ENCODE data around the gene KRTAP10-3. TPM values are rescaled to one million over a fixed set of nuclear protein-coding genes. Genes with fewer than 3 reads are reported as not detected.
"Not testable (repeated sequence)": the region's sequence is repeated elsewhere in the genome, so short reads cannot be mapped to it uniquely, and the experiment has no call there.

The KRTAP10-3 gene
- total RNA-seq, 1 donor from 2014 or later = not detected

DNA sequence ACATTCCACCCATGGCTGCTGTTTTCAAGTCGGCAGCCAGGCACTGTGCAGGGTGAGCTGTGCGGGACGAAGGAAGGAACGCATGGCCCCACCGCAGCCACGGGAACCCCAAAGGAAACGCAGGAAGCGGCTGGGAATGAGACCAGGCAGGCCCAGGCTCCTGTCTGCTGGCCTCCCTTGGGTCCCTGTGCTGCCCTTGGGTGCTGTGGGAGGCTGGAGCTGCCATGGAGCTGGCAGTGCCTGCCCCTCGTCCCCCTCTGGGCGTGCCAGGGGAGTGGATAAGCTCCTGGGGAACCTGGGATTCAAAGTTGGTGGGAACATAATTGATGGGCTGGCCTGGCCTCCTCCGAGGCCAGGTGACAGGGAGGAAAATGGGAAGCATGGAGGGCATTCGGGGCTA lies 9.7 kb upstream of the KRTAP10-3 start:
- TF ChIP-seq, protein P1, sequence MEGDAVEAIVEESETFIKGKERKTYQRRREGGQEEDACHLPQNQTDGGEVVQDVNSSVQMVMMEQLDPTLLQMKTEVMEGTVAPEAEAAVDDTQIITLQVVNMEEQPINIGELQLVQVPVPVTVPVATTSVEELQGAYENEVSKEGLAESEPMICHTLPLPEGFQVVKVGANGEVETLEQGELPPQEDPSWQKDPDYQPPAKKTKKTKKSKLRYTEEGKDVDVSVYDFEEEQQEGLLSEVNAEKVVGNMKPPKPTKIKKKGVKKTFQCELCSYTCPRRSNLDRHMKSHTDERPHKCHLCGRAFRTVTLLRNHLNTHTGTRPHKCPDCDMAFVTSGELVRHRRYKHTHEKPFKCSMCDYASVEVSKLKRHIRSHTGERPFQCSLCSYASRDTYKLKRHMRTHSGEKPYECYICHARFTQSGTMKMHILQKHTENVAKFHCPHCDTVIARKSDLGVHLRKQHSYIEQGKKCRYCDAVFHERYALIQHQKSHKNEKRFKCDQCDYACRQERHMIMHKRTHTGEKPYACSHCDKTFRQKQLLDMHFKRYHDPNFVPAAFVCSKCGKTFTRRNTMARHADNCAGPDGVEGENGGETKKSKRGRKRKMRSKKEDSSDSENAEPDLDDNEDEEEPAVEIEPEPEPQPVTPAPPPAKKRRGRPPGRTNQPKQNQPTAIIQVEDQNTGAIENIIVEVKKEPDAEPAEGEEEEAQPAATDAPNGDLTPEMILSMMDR (IDR thresholded peaks at IDR 0.05; ENCODE audit: insufficient read depth, low read length, poor library complexity, severe bottlenecking) = no peak
- no peaks in the 10 kb centered on the region for H3K36me3 ChIP-seq (ENCODE audit: control insufficient read depth, insufficient read depth, low read length)
- no peak for DNase-seq (ENCODE audit: low read depth)

DNA sequence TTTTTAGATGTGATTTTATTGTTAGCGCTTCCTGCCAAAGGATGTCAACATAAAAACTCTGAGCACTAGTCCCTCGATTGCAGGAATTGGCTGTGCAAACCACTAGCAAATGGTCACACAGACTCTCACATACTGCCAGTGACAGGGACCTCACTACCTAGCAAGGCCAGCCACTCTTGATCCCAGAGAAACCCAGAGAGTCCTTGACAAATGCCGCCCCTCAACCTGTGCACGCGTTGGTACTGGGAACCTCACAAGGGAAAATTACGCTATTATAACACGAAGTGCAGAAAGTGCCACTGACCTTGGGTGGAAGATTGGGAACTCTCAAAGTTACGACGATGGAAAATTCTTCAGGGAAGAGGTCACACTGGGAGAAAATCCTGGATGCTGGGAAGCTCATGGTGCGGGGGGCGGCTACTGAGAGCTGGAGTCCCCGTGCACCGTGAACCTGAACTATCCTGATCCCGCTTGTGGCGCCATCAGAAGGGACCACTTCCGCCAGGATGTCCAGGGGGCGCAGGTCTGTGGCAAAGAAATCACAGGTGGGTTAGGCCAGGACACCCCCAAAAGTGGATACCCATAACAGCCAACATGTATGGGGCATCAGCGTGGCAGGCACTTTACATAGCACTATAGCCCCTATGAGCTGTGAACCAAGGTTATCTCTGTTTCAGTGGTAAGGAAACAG lies 9.0 kb upstream of the KRTAP10-3 start:
- TF ChIP-seq, protein P1 (IDR thresholded peaks at IDR 0.05; ENCODE audit: insufficient read depth, low read length, poor library complexity, severe bottlenecking) = no peak
- Histone ChIP-seq H3K36me3 (ENCODE audit: control insufficient read depth, insufficient read depth, low read length) (no peaks in the 10 kb centered on the region), H3K27me3 (ENCODE audit: control insufficient read depth, insufficient read depth, low read length) (no peaks in the 10 kb centered on the region), H3K4me3 (ENCODE audit: low read depth, low read length) (no peak overlapping the region)
- DNase-seq (ENCODE audit: low read depth) = no peak

More for the DNA sequence above, 9.7 kb upstream of the KRTAP10-3 start:
- H3K27me3 ChIP-seq (ENCODE audit: control insufficient read depth, insufficient read depth, low read length) = no peaks in the 10 kb centered on the region
- H3K4me3 ChIP-seq (ENCODE audit: low read depth, low read length) = no peak overlapping the region

DNA sequence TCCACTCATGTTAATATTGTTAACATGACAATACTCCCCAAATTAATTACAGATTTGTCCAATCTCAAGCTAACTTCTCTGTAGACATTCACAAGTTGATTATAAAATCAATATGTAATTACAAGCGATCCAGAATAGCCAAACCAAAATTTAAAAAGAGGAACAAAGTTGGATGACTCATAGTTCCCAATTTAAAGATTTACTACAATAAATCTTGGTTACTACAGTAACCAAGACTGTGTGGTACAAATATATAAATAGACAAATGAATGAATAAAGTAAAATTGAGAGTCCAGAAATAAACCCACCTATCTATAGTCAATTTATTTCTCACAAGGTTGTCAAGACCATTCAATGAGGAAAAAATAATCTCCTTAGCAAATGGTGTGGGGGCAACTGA lies 7.8 kb upstream of the KRTAP10-3 start:
- Histone ChIP-seq H3K4me3 (ENCODE audit: low read depth, low read length) (no peak overlapping the region), H3K36me3 (ENCODE audit: control insufficient read depth, insufficient read depth, low read length) (no peaks in the 10 kb centered on the region), H3K27me3 (ENCODE audit: control insufficient read depth, insufficient read depth, low read length) (no peaks in the 10 kb centered on the region)
- TF ChIP-seq, protein P1 (IDR thresholded peaks at IDR 0.05; ENCODE audit: insufficient read depth, low read length, poor library complexity, severe bottlenecking) = no peak
- no peak for DNase-seq (ENCODE audit: low read depth)

DNA sequence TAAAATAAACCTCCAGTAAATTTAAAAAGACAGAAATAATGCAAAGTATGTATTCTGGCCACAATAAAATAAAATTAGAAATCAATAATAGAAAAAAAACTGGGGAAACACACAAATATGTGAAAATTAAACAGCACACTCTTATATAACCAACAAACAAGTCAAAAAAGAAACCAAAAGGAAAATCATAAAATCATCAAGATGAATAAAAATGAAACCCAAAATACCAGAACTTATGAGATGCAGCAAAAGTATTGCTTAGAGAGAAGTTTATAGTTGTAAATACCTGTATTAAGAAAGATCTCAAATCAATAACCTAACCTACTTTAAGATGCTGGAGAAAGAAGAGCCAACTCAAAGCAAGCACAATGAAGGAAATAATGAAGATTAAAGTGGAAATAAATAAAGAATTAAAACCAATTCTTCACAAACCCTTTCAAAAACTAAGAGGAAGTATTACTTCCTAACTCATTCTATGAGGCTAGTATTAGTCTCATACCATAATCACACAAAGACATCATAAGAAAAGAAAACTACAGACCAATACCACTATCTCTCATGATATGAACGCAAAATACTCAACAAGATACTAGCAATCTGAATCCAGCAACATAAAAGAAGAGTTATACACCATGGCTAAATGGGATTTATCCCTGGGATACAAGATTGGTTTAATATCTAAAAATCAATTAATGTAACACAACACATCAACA lies 6.4 kb upstream of the KRTAP10-3 start:
- no peak for DNase-seq (ENCODE audit: low read depth)
- TF ChIP-seq, protein P1 (IDR thresholded peaks at IDR 0.05; ENCODE audit: insufficient read depth, low read length, poor library complexity, severe bottlenecking) = no peak
- no peaks in the 10 kb centered on the region for H3K27me3 ChIP-seq (ENCODE audit: control insufficient read depth, insufficient read depth, low read length)
- H3K36me3 ChIP-seq (ENCODE audit: control insufficient read depth, insufficient read depth, low read length) = no peaks in the 10 kb centered on the region
- H3K4me3 ChIP-seq (ENCODE audit: low read depth, low read length) = no peak overlapping the region

DNA sequence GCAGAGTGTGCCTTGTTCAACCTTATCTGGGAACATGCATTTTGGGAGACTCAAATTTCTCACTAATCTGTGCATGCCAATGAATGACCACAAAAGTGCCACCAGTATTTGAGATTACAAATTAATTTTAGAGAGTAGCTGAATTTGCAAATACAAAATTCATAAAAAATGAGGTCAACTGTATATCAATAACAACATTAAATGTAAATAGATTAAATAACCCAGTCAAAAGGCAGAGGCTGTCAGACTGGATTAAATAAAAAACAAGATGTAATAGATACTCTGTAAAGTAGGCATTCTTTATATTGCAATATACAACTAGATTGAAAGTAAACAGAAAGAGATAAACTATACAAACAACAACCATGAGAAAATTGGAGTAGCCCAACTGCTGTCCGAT lies 5.5 kb upstream of the KRTAP10-3 start:
- TF ChIP-seq, protein P1 (IDR thresholded peaks at IDR 0.05; ENCODE audit: insufficient read depth, low read length, poor library complexity, severe bottlenecking) = no peak
- no peak overlapping the region for H3K4me3 ChIP-seq (ENCODE audit: low read depth, low read length)
- no peaks in the 10 kb centered on the region for H3K27me3 ChIP-seq (ENCODE audit: control insufficient read depth, insufficient read depth, low read length)
- H3K36me3 ChIP-seq (ENCODE audit: control insufficient read depth, insufficient read depth, low read length) = no peaks in the 10 kb centered on the region
- DNase-seq (ENCODE audit: low read depth) = no peak

DNA sequence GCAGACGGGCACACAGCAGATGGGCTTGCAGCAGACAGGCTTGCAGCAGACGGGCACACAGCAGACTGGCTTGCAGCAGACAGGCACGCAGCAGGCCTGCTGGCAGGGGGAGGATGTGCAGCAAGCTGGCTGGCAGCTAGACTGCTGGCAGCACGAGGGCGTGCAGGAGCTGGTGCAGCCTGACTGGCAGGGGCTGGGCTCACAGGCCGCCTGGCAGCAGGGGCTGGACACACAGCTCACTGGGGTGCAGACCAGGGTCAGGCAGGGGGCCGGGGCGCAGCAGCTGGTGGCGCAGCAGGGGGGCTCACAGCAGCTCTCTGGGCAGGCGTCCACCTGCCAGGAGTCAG lies 293 bp downstream of the KRTAP10-3 start:
- not testable (repeated sequence) for H3K4me3 ChIP-seq (ENCODE audit: low read depth, low read length); H3K36me3 ChIP-seq (ENCODE audit: control insufficient read depth, insufficient read depth, low read length); DNase-seq (ENCODE audit: low read depth)
- peaks cover 13% of the 10 kb centered on the region for H3K27me3 ChIP-seq (ENCODE audit: control insufficient read depth, insufficient read depth, low read length)

All from kidney epithelial cell (primary cell).